ENCODE results near the gene CD226. TPM values are rescaled to one million over a fixed set of nuclear protein-coding genes. Genes with fewer than 3 reads are reported as not detected.

The CD226 gene
- total RNA-seq, 1 experiment from 2014 or later = 3.4 TPM

DNA sequence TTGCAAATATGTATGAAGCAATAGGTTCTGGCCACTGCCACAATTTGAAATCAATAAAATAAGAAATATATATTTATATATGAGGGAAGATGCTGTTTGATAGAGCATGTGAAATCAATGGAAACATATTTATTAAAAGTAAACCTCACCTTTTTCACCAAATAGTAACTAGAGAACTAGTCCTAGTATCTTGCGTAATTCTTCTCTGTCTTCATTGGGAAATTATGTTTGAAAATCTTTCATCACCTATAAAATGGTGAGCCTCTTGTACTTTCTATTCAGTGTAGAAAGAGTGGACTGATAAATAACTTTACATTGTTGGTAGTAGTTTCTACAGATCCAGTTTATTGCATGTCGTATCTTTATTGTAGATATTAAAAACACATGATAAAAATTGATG is 103.0 kb downstream of the CD226 start:
- peaks cover 6% of the 10 kb centered on the region for H3K4me1 Mint-ChIP-seq (ENCODE audit: insufficient read depth, unreplicated experiment)
- TF ChIP-seq, protein P1, sequence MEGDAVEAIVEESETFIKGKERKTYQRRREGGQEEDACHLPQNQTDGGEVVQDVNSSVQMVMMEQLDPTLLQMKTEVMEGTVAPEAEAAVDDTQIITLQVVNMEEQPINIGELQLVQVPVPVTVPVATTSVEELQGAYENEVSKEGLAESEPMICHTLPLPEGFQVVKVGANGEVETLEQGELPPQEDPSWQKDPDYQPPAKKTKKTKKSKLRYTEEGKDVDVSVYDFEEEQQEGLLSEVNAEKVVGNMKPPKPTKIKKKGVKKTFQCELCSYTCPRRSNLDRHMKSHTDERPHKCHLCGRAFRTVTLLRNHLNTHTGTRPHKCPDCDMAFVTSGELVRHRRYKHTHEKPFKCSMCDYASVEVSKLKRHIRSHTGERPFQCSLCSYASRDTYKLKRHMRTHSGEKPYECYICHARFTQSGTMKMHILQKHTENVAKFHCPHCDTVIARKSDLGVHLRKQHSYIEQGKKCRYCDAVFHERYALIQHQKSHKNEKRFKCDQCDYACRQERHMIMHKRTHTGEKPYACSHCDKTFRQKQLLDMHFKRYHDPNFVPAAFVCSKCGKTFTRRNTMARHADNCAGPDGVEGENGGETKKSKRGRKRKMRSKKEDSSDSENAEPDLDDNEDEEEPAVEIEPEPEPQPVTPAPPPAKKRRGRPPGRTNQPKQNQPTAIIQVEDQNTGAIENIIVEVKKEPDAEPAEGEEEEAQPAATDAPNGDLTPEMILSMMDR (IDR thresholded peaks at IDR 0.05; ENCODE audit: unreplicated experiment) = no peak
- no TSS peak for BruUV-seq (replicated peaks)
- no peaks in the 10 kb centered on the region for H3K9me3 Mint-ChIP-seq (ENCODE audit: unreplicated experiment)
- ChIA-PET CTCF (no interaction called here), POLR2A (no interaction called here)
- H3K4me3 Mint-ChIP-seq (ENCODE audit: unreplicated experiment) = no peak overlapping the region
- H3K27ac Mint-ChIP-seq (ENCODE audit: low read depth, unreplicated experiment) = no peak overlapping the region
- no peak for DNase-seq (ENCODE audit: unreplicated experiment)
- intact Hi-C loops (cut with micrococcal nuclease) = loop anchor here (10.0 kb wide), 1 partner anchor 230 kb away; no protein-coding TSS in a partner anchor
- H3K27me3 Mint-ChIP-seq (ENCODE audit: insufficient read depth, unreplicated experiment) = peaks cover 11% of the 10 kb centered on the region
- no peaks in the 10 kb centered on the region for H3K36me3 Mint-ChIP-seq (ENCODE audit: insufficient read depth, unreplicated experiment)

DNA sequence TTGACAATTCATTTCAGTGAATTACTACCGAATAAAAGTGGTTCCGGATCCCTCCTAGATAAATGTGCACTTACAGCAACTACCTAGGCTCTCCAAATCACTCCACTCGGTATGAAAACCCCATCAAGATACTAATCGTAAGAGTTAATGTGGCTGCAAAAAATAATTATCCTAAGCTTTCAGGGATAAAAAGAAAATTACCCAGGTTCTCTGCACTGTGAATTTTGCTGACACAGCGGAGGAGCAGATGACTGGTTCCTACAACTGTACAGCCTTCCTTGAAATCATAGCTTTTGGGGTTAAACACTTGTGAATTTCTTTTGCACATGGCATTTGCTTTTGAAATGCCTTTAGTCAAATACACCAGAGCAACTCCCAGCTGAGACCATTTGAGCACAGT is 104.7 kb downstream of the CD226 start:
- BruUV-seq (replicated peaks) = no TSS peak
- no peaks in the 10 kb centered on the region for H3K36me3 Mint-ChIP-seq (ENCODE audit: insufficient read depth, unreplicated experiment)
- TF ChIP-seq, protein P1 (IDR thresholded peaks at IDR 0.05; ENCODE audit: unreplicated experiment) = no peak
- H3K27ac Mint-ChIP-seq (ENCODE audit: low read depth, unreplicated experiment) = no peak overlapping the region
- no peak for DNase-seq (ENCODE audit: unreplicated experiment)
- peaks cover 11% of the 10 kb centered on the region for H3K27me3 Mint-ChIP-seq (ENCODE audit: insufficient read depth, unreplicated experiment)
- peaks cover 6% of the 10 kb centered on the region for H3K4me1 Mint-ChIP-seq (ENCODE audit: insufficient read depth, unreplicated experiment)
- no peak overlapping the region for H3K4me3 Mint-ChIP-seq (ENCODE audit: unreplicated experiment)
- CTCF ChIA-PET = no interaction called here
- POLR2A ChIA-PET = no interaction called here
- intact Hi-C loops (cut with micrococcal nuclease) = loop anchor here (10.0 kb wide), 1 partner anchor 232 kb away; no protein-coding TSS in a partner anchor
- H3K9me3 Mint-ChIP-seq (ENCODE audit: unreplicated experiment) = no peaks in the 10 kb centered on the region

DNA sequence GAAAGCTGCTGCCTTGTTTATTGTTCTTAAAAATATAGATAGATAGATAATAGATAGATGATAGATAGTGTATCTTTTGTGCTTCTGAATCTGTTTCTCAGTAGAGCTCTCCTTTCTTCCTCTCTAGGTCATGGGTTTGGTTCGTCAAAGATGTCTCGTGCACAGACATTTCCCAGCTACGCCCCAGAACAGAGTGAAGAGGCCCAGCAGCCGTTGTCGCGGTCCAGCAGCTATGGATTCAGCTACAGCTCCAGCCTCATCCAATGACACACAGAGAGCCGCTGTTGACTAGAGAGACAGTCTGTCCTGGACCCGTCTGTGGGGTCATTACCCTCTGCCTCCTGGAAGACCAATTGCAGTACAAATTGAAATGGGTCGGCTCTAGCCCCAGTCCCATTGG is 106.6 kb downstream of the CD226 start:
- TF ChIP-seq, protein P1 (IDR thresholded peaks at IDR 0.05; ENCODE audit: unreplicated experiment) = no peak
- H3K4me1 Mint-ChIP-seq (ENCODE audit: insufficient read depth, unreplicated experiment) = peaks cover 6% of the 10 kb centered on the region
- CTCF ChIA-PET = interaction anchor here (0.6 kb wide), 2 partner anchors 39 to 72 kb away, joined by 3 to 4 read pairs; no protein-coding TSS in a partner anchor
- POLR2A ChIA-PET = interaction anchor here (0.6 kb wide), 1 partner anchor 566 kb away, joined by 4 read pairs; no protein-coding TSS in a partner anchor
- BruUV-seq (replicated peaks) = no TSS peak
- H3K36me3 Mint-ChIP-seq (ENCODE audit: insufficient read depth, unreplicated experiment) = no peaks in the 10 kb centered on the region
- intact Hi-C loops (cut with micrococcal nuclease) = loop anchor here (10.0 kb wide), 1 partner anchor 234 kb away; no protein-coding TSS in a partner anchor
- no peaks in the 10 kb centered on the region for H3K9me3 Mint-ChIP-seq (ENCODE audit: unreplicated experiment)
- H3K4me3 Mint-ChIP-seq (ENCODE audit: unreplicated experiment) = no peak overlapping the region
- DNase-seq (ENCODE audit: unreplicated experiment) = no peak
- H3K27ac Mint-ChIP-seq (ENCODE audit: low read depth, unreplicated experiment) = no peak overlapping the region
- H3K27me3 Mint-ChIP-seq (ENCODE audit: insufficient read depth, unreplicated experiment) = peaks cover 11% of the 10 kb centered on the region

DNA sequence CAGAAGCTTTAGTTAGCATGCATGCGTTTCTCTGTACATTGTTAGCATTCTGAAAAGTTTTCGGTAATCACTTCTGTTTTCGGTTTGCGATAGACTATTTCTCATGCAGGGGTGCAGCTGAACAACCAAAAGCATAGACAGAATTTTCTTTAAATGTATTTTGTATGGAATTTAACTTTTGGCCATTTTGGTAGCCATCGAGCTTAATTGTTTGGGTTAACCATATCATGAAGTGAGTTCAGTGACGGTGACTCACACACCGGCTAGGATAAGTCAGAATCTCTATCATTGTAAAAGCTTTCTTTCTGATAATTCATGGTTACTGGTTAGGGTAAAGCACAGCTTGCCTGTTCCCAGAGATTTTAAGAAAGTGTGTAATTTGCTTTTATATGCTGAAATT is 107.2 kb downstream of the CD226 start:
- Mint-ChIP-seq H3K9me3 (ENCODE audit: unreplicated experiment) (no peaks in the 10 kb centered on the region), H3K4me3 (ENCODE audit: unreplicated experiment) (no peak overlapping the region), H3K27me3 (ENCODE audit: insufficient read depth, unreplicated experiment) (peaks cover 11% of the 10 kb centered on the region), H3K36me3 (ENCODE audit: insufficient read depth, unreplicated experiment) (no peaks in the 10 kb centered on the region), H3K4me1 (ENCODE audit: insufficient read depth, unreplicated experiment) (peaks cover 6% of the 10 kb centered on the region), H3K27ac (ENCODE audit: low read depth, unreplicated experiment) (no peak overlapping the region)
- no TSS peak for BruUV-seq (replicated peaks)
- DNase-seq (ENCODE audit: unreplicated experiment) = no peak
- POLR2A ChIA-PET = no interaction called here
- intact Hi-C loops (cut with micrococcal nuclease) = loop anchor here (10.0 kb wide), 1 partner anchor 234 kb away; no protein-coding TSS in a partner anchor
- TF ChIP-seq, protein P1 (IDR thresholded peaks at IDR 0.05; ENCODE audit: unreplicated experiment) = no peak
- CTCF ChIA-PET = interaction anchor here (0.6 kb wide), 2 partner anchors 12 to 38 kb away, joined by 3 to 4 read pairs; no protein-coding TSS in a partner anchor
